Uterus (tissue), 2 donors: ENCODE results near the gene GIMAP1.

Experiments used
- POLR2A ChIP-seq, 2 donors: fragments of 450-650 bp; IDR thresholded peaks; one replicate each; pipeline ENCODE4 v1.6.1; 2016; ENCODE audit warnings: antibody characterized with exemption in 2 of 2, mild to moderate bottlenecking in 1 of 2, moderate library complexity in 1 of 2
- TF ChIP-seq, protein P1 (sequence below), 4 experiments: fragments of 200-600 bp in 2 of 4; fragments of 450-650 bp in 2 of 4; sonication (generic) in 2 of 4; IDR thresholded peaks; one replicate each; pipeline ENCODE4 v1.5.1; 2016 to 2019; ENCODE audit warnings: antibody characterized with exemption in 4 of 4, mild to moderate bottlenecking in 2 of 4, moderate library complexity in 1 of 4

DNA sequence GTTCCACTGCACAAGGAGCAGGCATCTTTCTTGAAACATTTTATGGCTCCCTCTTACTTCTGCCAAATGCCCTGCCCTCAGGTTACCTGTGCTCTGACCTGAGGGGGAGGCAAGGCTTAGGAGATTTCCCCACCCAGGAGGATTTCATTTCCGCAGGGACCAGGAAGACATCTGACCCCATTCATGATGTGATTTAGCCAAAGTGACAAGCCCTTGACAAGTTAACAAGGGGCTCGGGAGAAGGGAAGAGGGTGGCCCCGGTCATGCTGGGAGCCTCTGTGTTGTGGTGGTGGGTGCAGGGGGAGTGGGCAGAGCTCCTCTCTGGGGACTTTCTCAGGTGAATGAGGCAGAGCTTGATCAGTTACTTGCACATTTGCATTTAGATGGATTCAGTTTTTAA lies 39.8 kb downstream of the GIMAP1 start:
- TF ChIP-seq, protein P1, sequence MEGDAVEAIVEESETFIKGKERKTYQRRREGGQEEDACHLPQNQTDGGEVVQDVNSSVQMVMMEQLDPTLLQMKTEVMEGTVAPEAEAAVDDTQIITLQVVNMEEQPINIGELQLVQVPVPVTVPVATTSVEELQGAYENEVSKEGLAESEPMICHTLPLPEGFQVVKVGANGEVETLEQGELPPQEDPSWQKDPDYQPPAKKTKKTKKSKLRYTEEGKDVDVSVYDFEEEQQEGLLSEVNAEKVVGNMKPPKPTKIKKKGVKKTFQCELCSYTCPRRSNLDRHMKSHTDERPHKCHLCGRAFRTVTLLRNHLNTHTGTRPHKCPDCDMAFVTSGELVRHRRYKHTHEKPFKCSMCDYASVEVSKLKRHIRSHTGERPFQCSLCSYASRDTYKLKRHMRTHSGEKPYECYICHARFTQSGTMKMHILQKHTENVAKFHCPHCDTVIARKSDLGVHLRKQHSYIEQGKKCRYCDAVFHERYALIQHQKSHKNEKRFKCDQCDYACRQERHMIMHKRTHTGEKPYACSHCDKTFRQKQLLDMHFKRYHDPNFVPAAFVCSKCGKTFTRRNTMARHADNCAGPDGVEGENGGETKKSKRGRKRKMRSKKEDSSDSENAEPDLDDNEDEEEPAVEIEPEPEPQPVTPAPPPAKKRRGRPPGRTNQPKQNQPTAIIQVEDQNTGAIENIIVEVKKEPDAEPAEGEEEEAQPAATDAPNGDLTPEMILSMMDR (IDR thresholded peaks at IDR 0.05), result no peak
- TF ChIP-seq POLR2A (IDR thresholded peaks at IDR 0.05), result no peak
